Immature natural killer cell (primary cell): Measurements from ENCODE around the gene SLC6A2. TPM values are rescaled to one million over a fixed set of nuclear protein-coding genes. Genes with fewer than 3 reads are reported as not detected.

Source experiments
- DNase-seq, 3 donors: peaks; one replicate each; pipeline ENCODE4 v3.0.0; 2022; ENCODE audit warnings: mixed read lengths in 1 of 3
- H3K27ac Mint-ChIP-seq, 6 donors: one replicate each; pipeline ENCODE4 v1.8.0; 2020; ENCODE audit warnings: mixed read lengths in 6 of 6, mild to moderate bottlenecking in 5 of 6, inconsistent platforms in 4 of 6, moderate library complexity in 3 of 6
- H3K27me3 Mint-ChIP-seq, 3 donors: one replicate each; pipeline ENCODE4 v1.8.0; 2020 to 2021; ENCODE audit warnings: low read depth in 3 of 3, mild to moderate bottlenecking in 3 of 3, mixed read lengths in 3 of 3, moderate library complexity in 3 of 3, inconsistent platforms in 1 of 3
- H3K36me3 Mint-ChIP-seq, 3 donors: one replicate each; pipeline ENCODE4 v1.8.0; 2020; ENCODE audit warnings: mixed read lengths in 3 of 3, inconsistent platforms in 2 of 3, mild to moderate bottlenecking in 2 of 3
- H3K4me1 Mint-ChIP-seq, 2 donors: one replicate each; pipeline ENCODE4 v1.8.0; 2020; ENCODE audit warnings: inconsistent platforms in 2 of 2, mild to moderate bottlenecking in 2 of 2, mixed read lengths in 2 of 2, moderate library complexity in 1 of 2
- H3K4me3 Mint-ChIP-seq, 5 donors: one replicate each; pipeline ENCODE4 v1.8.0; 2020; ENCODE audit warnings: mild to moderate bottlenecking in 5 of 5, mixed read lengths in 5 of 5, inconsistent platforms in 3 of 5, moderate library complexity in 3 of 5
- H3K9me3 Mint-ChIP-seq, 6 donors: one replicate each; pipeline ENCODE4 v1.8.0; 2020; ENCODE audit warnings: mild to moderate bottlenecking in 6 of 6, mixed read lengths in 6 of 6, inconsistent platforms in 4 of 6, moderate library complexity in 3 of 6
- polyA plus RNA-seq, 3 donors: library from polyadenylated mRNA; unstranded; fragments of 300-500 nt; fragmentation: Illumina TruSeq; gene quantifications; one replicate each; pipeline ENCODE4 v1.2.3, GENCODE V29; 2021

Gene SLC6A2
- polyA plus RNA-seq, 3 donors from 2014 or later: not detected

DNA sequence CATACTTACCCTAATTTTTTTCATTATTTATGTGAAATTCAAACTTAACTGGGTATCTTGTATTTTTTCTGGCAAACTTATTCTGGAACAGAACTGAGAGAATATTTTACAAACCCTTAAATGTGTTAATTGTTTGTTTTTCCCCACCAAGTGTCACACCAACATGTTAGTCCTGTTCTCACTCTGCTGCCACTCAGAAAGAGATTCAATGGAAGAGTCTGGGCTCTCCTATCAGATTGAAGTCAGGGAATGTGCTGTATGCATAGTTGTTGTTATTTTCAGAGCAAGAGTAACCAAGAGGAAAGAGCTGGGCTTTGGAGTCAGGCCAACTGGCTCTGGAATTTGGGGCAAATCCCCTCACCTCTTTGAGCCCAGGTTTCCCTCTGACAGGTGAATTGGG lies 43.2 kb downstream of the SLC6A2 start:
- Mint-ChIP-seq H3K9me3 (no peaks in the 10 kb centered on the region), H3K27ac (no peak overlapping the region), H3K4me3 (no peak overlapping the region), H3K27me3 (peaks cover 0 to 2% (median 1%) of the 10 kb centered on the region in 3 donors), H3K36me3 (no peaks in the 10 kb centered on the region), H3K4me1 (no peaks in the 10 kb centered on the region)
- no peak for DNase-seq

DNA sequence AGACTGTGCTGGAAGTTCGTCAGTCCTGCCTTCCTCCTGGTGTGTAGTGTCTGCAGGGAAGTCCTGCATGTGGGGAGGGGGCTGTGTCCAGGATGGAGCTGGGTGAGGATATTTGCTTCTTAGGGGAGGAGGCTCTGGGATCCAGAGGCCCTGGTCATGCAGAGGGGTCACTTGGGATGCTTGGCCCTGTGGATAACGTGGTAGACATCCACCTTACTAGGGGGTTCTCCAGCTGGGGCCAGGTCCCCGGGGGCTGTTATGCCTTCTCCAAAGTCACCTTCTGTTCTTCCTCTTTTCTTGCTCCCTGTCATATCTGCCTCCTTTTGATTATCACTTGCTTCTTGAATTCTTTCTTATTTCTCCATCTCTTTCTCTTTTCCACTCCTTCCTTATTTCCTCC lies 43.8 kb downstream of the SLC6A2 start:
- Mint-ChIP-seq H3K36me3 (no peaks in the 10 kb centered on the region), H3K27ac (no peak overlapping the region), H3K4me1 (no peaks in the 10 kb centered on the region), H3K27me3 (peaks cover 0 to 2% (median 1%) of the 10 kb centered on the region in 3 donors), H3K9me3 (no peaks in the 10 kb centered on the region), H3K4me3 (no peak overlapping the region)
- DNase-seq: no peak

DNA sequence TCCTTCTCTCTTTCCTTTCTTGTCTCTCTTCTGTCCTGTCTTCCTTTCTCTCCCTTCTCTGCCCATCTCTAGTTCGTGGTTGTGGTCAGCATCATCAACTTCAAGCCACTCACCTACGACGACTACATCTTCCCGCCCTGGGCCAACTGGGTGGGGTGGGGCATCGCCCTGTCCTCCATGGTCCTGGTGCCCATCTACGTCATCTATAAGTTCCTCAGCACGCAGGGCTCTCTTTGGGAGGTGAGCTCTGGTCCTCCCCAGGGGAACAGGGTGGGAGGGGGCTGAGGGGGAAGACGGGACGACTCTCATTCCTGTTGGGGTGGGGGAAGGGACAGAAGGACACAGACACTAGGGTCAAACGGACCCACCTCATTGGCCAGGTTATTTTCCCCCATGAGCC lies 44.3 kb downstream of the SLC6A2 start:
- Mint-ChIP-seq H3K4me3 (no peak overlapping the region), H3K9me3 (no peaks in the 10 kb centered on the region), H3K4me1 (no peaks in the 10 kb centered on the region), H3K27ac (no peak overlapping the region), H3K27me3 (peaks cover 0 to 2% (median 1%) of the 10 kb centered on the region in 3 donors), H3K36me3 (no peaks in the 10 kb centered on the region)
- no peak for DNase-seq

DNA sequence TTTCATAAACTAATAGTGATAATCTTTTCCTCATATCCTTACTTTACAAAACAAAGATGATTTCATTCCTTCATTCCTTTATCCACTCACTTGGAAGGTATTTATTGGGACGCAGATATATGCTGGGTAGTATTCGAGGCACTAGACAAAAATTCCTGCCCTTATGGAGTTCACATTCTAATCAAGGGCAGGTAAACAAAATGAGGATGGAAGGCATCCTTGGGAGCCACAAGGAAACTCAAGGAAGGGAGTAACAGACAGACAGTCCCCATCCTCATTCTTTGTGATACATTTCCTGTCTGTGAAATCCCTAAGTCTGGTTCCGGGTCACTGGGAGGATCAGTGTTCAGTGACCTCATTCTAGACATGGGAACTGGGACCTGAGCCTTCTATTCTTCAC lies 45.2 kb downstream of the SLC6A2 start:
- Mint-ChIP-seq H3K9me3 (no peaks in the 10 kb centered on the region), H3K27me3 (peaks cover 0 to 2% (median 1%) of the 10 kb centered on the region in 3 donors), H3K4me3 (no peak overlapping the region), H3K27ac (no peak overlapping the region), H3K4me1 (no peaks in the 10 kb centered on the region), H3K36me3 (no peaks in the 10 kb centered on the region)
- no peak for DNase-seq

DNA sequence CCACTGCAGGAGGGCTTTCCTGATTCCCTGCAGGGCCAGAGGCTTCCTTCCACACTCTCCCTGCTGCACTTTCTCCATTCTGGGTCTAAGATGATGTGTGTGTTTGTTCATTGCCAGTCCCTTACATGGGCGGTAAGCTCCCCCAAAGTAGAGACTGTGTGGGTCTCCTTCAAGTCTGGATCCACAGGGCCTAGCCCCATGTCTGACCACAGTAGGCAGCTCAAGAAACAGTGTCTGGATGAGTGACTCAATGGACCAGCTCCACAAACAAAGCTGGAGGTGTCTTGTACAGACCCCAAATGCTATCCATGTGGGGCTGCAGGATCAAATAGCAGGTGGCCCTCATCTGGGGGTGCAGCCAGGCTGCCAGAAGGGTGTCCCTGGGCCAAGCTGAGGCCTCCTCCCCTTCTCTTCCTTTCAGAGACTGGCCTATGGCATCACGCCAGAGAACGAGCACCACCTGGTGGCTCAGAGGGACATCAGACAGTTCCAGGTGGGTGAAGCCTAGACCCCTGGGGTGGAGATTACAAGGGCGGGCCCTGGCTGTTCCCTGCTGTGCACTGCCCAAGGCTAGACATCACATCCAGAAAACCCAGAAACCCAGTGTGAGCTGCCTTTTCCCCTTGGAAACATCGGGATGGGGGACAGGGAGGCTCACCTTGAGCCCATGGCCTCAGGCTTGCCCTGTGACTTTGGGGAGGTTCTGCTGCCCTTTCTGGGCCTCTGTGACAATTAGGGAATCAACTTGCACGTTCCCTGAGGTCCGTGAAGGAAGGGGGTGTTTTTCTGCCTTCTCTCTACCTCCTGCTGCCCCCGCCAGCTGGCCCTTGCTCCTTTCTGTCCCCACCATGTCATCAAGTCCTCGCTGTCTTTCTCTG lies 45.9 kb downstream of the SLC6A2 start:
- no peak overlapping the region for H3K27ac Mint-ChIP-seq
- no peaks in the 10 kb centered on the region for H3K9me3 Mint-ChIP-seq
- no peak for DNase-seq
- H3K36me3 Mint-ChIP-seq: no peaks in the 10 kb centered on the region
- H3K4me1 Mint-ChIP-seq: no peaks in the 10 kb centered on the region
- no peak overlapping the region for H3K4me3 Mint-ChIP-seq
- peaks cover 0 to 2% (median 1%) of the 10 kb centered on the region in 3 donors for H3K27me3 Mint-ChIP-seq

DNA sequence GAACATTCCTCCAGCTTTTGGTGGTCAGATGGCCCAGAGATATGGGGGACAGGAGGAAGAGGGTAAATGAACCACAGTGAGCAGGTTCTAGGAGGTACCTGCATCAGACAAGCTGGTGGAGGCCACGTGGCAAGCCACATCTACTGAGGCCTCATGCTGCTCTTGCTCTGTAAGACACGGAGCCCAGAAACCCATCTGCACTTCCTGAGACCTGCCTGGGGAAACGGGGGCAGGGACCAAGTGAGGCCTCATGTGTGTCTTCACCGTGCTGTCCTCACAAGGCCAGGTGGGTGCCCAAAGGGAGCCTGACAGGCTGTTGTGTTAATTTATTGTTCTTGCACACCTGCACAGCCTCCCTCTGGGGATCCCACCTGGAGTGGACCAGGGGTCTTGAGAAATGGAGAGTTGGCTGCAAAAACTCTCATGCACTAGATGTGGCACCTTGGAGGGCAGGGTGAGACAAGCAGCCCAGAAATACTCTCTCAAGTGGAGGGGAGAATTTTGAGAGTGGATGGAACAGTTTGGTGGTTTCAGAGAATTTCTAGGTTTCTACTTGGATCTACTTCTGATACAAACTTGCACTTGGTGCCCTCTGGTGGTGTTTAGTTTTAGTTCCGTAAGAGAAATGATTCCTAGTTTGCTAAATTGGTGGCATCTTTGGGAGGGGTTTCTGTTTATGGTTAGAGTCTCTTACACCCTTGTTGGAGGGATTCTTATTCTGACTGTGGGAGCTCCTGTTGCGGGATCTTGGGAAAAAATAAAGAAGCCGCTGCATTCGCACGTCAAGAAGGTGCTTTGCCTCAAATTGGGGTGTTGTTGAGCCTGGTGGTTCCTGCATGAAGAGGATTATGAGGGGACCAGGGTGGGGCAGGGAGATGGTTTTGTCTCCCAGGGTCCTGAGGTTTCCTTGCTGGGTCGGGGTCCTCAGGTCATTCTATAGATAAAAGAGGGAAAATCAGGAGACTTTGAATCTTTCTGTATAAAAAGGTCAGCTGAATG lies 47.5 kb downstream of the SLC6A2 start:
- no peak for DNase-seq
- H3K27ac Mint-ChIP-seq: no peak overlapping the region
- H3K4me1 Mint-ChIP-seq: no peaks in the 10 kb centered on the region
- H3K4me3 Mint-ChIP-seq: no peak overlapping the region
- H3K27me3 Mint-ChIP-seq: peaks cover 0 to 3% (median 2%) of the 10 kb centered on the region in 3 donors
- H3K36me3 Mint-ChIP-seq: no peaks in the 10 kb centered on the region
- H3K9me3 Mint-ChIP-seq: no peaks in the 10 kb centered on the region

DNA sequence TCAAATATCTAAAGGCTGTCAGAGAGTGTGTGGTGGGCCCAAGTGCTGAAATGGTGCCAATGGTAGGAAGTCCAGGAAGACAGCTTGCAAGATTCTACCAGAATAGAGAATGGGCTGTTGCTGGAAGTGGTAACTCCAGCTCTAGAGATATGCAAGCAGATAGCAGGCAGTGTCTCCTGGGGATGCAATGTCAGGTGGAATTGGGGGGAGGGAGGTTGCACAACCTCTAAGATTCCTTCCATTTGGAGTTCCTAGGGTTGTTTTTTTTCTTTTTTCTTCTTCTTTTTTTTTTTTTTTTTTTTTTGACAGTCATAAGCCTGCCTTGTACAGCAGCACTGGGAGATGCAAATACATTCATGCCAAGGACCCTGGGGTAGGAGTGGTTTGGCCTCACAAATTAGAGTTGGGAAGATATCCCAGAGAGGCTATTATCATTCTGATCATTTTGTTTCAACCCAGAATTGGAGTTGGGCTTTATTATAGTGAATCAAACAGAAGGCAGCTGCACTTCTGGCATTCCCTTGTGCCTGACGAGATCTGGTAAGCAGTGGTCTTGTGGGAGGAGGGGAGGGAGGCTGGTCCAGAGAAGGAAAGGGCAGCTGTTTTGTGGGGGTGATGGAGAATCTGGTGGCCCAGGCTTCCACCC lies 51.1 kb downstream of the SLC6A2 start:
- Mint-ChIP-seq H3K36me3 (no peaks in the 10 kb centered on the region), H3K27ac (no peak overlapping the region), H3K4me1 (no peaks in the 10 kb centered on the region), H3K4me3 (no peak overlapping the region), H3K27me3 (peaks cover 0 to 7% (median 5%) of the 10 kb centered on the region in 3 donors), H3K9me3 (peaks cover 0 to 2% (median 0%) of the 10 kb centered on the region in 6 donors)
- no peak for DNase-seq

DNA sequence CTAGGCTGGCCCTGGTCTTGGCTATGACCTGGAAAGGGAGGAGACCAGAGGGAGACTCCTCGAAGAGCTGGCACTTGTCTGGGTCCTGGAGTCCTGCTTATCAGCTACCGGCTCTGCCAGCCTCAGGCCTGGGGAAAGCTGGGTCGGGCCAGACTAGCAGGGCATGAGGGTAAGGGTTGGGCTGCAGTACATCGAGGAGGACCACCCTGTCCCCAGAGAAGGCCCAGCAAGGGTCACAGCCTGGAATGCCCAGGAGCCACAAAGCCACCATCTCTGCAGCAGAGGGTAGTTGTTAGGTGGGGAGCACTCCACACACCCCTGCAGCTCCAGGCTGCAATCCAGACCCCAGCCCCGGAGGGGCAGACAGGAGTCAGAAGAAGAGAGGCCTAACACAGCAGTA lies 54.0 kb downstream of the SLC6A2 start:
- H3K4me1 Mint-ChIP-seq: no peaks in the 10 kb centered on the region
- no peak overlapping the region for H3K27ac Mint-ChIP-seq
- H3K27me3 Mint-ChIP-seq: peaks cover 0 to 9% (median 5%) of the 10 kb centered on the region in 3 donors

DNA sequence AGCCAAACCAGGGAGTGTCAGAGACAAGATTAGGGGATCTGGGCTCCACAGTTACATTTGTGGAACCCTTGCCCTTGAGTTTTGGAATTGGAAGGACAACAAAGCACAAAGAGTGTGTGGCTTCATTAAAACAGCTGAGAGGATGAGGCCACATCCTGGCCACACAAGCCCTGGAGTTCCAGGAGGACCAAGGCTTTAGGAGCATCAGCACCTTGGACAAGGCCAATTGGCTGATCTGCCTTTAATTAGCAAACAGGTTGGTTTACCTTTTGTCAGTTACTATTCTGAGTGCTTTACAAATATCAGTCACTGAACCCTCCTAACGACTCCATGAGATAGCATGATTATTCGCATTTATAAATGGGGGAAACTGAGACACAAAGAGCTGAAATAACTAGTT lies 54.7 kb downstream of the SLC6A2 start:
- Mint-ChIP-seq H3K27me3 (peaks cover 0 to 11% (median 5%) of the 10 kb centered on the region in 3 donors), H3K36me3 (no peaks in the 10 kb centered on the region), H3K27ac (no peak overlapping the region), H3K9me3 (peaks cover 0 to 2% (median 0%) of the 10 kb centered on the region in 6 donors), H3K4me1 (no peaks in the 10 kb centered on the region), H3K4me3 (no peak overlapping the region)
- DNase-seq: no peak

More for the DNA sequence above, 54.0 kb downstream of the SLC6A2 start:
- Mint-ChIP-seq H3K36me3 (no peaks in the 10 kb centered on the region), H3K9me3 (peaks cover 0 to 2% (median 0%) of the 10 kb centered on the region in 6 donors), H3K4me3 (no peak overlapping the region)
- no peak for DNase-seq

DNA sequence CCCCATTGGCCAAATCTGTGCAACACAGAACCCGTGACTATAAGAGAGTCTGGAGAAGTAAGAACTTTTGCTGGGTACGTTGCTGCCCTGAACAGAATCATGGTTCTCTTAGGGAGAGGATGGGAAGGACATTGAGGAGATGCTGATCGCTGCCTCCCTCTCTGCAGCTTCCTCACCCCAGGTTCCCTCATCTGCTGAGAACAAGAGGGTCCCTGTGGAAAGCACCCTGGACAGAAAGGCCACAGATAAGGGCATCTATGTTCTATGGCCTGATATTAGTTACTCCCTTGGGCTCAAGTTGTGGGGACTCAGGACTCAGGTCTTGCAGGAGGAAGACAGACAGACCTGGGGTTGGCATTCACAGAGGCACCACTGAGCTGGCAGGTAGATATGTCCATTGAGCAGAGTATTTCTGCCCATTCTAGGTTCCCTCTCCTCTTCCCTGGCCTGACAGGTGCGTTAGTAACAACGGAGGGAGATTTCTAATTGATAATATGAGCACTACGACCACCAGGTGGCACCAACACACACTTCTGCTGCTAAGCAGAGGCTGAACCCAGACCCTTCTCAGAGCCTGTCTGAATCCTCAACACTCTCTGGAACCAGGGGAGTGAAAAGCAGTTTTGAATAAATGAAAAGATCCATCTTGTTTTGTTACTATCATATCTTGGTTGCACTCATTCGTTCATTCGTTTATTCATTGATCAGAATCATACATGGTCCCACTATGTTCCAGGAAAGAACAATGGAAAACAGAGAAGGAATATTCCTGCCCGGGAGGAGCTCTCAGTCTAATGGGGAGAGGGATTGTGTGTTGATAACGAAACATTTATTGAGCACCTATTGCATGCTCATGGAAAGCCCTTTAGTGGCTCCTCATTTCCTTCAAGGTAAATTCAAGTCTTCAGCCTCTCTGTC lies 56.4 kb downstream of the SLC6A2 start:
- Mint-ChIP-seq H3K4me1 (no peaks in the 10 kb centered on the region), H3K27ac (no peak overlapping the region), H3K9me3 (peaks cover 0 to 2% (median 0%) of the 10 kb centered on the region in 6 donors), H3K4me3 (no peak overlapping the region), H3K27me3 (peaks cover 0 to 12% (median 3%) of the 10 kb centered on the region in 3 donors), H3K36me3 (no peaks in the 10 kb centered on the region)
- DNase-seq: peak; percentile 37 to 57 (median 38)

DNA sequence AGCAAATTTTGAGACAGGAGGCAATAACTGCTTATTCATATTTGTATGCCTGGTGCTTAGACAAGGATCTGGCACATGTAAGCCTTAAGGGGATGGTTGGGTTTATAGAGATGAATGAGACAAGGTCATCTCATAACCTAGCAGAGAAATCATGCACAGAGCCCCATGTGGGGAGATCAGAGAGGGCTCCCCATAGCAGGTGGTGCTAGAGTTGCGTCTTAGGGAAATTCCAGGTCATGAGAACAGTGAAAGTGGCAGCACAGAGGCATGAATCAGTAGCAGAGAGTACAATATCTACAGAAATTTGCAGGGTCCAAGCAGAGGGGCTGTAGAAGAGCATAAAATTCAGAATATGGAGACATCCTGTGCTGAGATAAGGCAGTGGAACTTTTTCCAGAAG lies 57.3 kb downstream of the SLC6A2 start:
- Mint-ChIP-seq H3K4me1 (no peaks in the 10 kb centered on the region), H3K4me3 (no peak overlapping the region), H3K27ac (no peak overlapping the region), H3K36me3 (no peaks in the 10 kb centered on the region), H3K27me3 (peaks cover 0 to 12% (median 3%) of the 10 kb centered on the region in 3 donors), H3K9me3 (peaks cover 0 to 2% (median 0%) of the 10 kb centered on the region in 6 donors)
- DNase-seq: no peak

DNA sequence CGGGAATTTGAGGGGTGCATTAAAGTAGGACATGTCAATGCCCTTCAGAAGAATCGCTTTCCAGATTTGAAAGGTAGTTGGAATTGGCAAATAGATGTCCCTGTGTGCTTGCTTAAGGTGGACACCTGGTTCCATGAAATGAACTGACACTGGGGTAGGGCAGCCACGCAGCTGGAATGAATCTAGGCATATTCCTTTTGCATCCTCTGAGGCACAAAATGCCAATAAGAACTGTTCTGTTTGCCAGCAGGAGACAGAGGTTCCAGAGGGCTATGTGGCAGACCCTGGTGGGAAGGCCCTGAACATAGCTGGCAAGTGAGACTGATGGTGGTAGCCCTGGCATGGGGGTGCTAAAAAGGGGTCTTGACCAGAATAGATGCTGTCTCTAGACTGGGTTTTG lies 61.5 kb downstream of the SLC6A2 start:
- Mint-ChIP-seq H3K27me3 (peaks cover 0 to 12% (median 9%) of the 10 kb centered on the region in 3 donors), H3K36me3 (no peaks in the 10 kb centered on the region), H3K9me3 (no peaks in the 10 kb centered on the region), H3K27ac (no peak overlapping the region), H3K4me1 (no peaks in the 10 kb centered on the region), H3K4me3 (no peak overlapping the region)
- DNase-seq: no peak
